CD4-positive, alpha-beta T cell (primary cell): ENCODE results near the gene SH3RF2. TPM values are rescaled to one million over a fixed set of nuclear protein-coding genes. Genes with fewer than 3 reads are reported as not detected.

ENCODE experiments used
- ATAC-seq: fragments of 200-7000 bp; cut with Tn5 transposase; one replicate; pipeline ENCODE4 v1.10.0; 2022; ENCODE audit warnings: mild to moderate bottlenecking; ENCODE audit not compliant: poor library complexity
- CTCF ChIA-PET: fragments of 350-600 bp; sonication (Branson Sonifier 250); formaldehyde crosslinking; loops from one replicate; lab custom pipeline; 2021; ENCODE audit warnings: antibody characterized with exemption, inconsistent platforms; lab: Charles Lee
- POLR2A ChIA-PET: fragments of 350-600 bp; sonication (Branson Sonifier 250); formaldehyde crosslinking; loops from one replicate; lab custom pipeline; 2021; ENCODE audit warnings: antibody characterized with exemption, inconsistent platforms; lab: Charles Lee
- DNase-seq, 14 experiments: peaks; one replicate each; pipeline ENCODE4 v3.0.0-alpha.2; 2013 to 2020; ENCODE audit warnings: mixed read lengths in 2 of 14
- H3K27ac ChIP-seq, 2 donors: one replicate each; pipeline versions ENCODE4 v1.5.1 to v1.7.0; 2013; ENCODE audit warnings: low read length in 2 of 2, low read depth in 1 of 2, mild to moderate bottlenecking in 1 of 2
- H3K27me3 ChIP-seq, 2 experiments: 1 replicate in 1 of 2; 2 replicates in 1 of 2; pipeline versions ENCODE4 v1.6.1 to v1.7.0; 2013; ENCODE audit warnings: low read length in 2 of 2, control low read depth in 1 of 2, mild to moderate bottlenecking in 1 of 2, moderate library complexity in 1 of 2; ENCODE audit not compliant: insufficient read depth in 2 of 2, control insufficient read depth in 1 of 2
- H3K36me3 ChIP-seq: one replicate; pipeline ENCODE4 v1.6.1; 2013; ENCODE audit warnings: low read length, control low read depth; ENCODE audit not compliant: insufficient read depth
- H3K4me1 ChIP-seq: one replicate; pipeline ENCODE4 v1.6.1; 2013; ENCODE audit warnings: low read length, control low read depth; ENCODE audit not compliant: insufficient read depth
- H3K4me3 ChIP-seq: one replicate; pipeline ENCODE4 v1.5.1; 2013; ENCODE audit warnings: mild to moderate bottlenecking, low read length, moderate library complexity
- H3K9me3 ChIP-seq, 2 experiments: 1 replicate in 1 of 2; 2 replicates in 1 of 2; pipeline versions ENCODE4 v1.6.1 to v1.7.0; 2013; ENCODE audit warnings: low read length in 2 of 2, mild to moderate bottlenecking in 2 of 2, control low read depth in 1 of 2, moderate library complexity in 1 of 2; ENCODE audit not compliant: control insufficient read depth in 1 of 2, insufficient read depth in 1 of 2
- H3K27ac Mint-ChIP-seq: one replicate; pipeline ENCODE4 v1.8.0; 2020; ENCODE audit warnings: mixed read lengths
- H3K27me3 Mint-ChIP-seq: one replicate; pipeline ENCODE4 v1.8.0; 2021; ENCODE audit warnings: mixed read lengths
- H3K36me3 Mint-ChIP-seq: one replicate; pipeline ENCODE4 v1.8.0; 2021; ENCODE audit warnings: low read depth, mixed read lengths
- H3K4me1 Mint-ChIP-seq: one replicate; pipeline ENCODE4 v1.8.0; 2021; ENCODE audit warnings: low read depth, mixed read lengths
- H3K4me3 Mint-ChIP-seq: one replicate; pipeline ENCODE4 v1.8.0; 2020; ENCODE audit warnings: mild to moderate bottlenecking, mixed read lengths
- H3K9me3 Mint-ChIP-seq: one replicate; pipeline ENCODE4 v1.8.0; 2020; ENCODE audit warnings: mixed read lengths
- intact Hi-C, 2 experiments: fragments of 100-400 bp; cut with DNase I in 1 of 2; cut with micrococcal nuclease in 1 of 2; formaldehyde crosslinking; loops; one replicate each; pipeline versions ENCODE4 v1.15.1 to v1.9.0; 2023 to 2025; cut with DNase I, micrococcal nuclease
- total RNA-seq, 174 experiments: library from RNA in 2 of 174; stranded (reverse) in 2 of 174; gene quantifications; one replicate each; pipeline ENCODE4 v1.2.3 and lab custom pipeline; 2021 to 2026
- TF ChIP-seq, protein P1 (sequence below): fragments of 200-600 bp; IDR thresholded peaks from one replicate; pipeline ENCODE4 v1.8.0; 2022; ENCODE audit warnings: antibody characterized with exemption, mild to moderate bottlenecking

The SH3RF2 gene
- total RNA-seq, 2 experiments from 2014 or later: 0.11 to 0.42 TPM

DNA sequence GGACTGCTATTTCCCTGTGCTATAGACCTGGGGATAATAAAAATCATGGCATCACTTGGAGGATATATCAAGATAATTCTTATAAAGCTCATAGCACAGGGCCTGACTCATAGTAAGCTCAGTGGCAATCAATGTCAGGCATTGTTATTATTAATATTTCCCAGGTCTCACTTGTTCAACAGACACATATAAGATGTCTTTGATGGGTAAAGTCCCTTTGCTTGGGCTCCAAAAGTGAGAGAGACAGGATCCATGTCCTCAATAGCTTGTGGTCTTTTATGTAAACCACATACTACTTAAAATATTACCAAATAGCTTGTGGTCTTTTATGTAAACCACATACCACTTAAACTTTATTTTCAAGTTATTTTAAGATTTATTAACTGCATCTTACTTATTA lies 11.2 kb downstream of the SH3RF2 start:
- H3K36me3 ChIP-seq: no peaks in the 10 kb centered on the region
- Mint-ChIP-seq H3K4me1 (no peaks in the 10 kb centered on the region), H3K9me3 (no peaks in the 10 kb centered on the region), H3K27ac (no peak overlapping the region), H3K4me3 (no peak overlapping the region), H3K27me3 (peaks cover 3% of the 10 kb centered on the region), H3K36me3 (no peaks in the 10 kb centered on the region)
- TF ChIP-seq, protein P1, sequence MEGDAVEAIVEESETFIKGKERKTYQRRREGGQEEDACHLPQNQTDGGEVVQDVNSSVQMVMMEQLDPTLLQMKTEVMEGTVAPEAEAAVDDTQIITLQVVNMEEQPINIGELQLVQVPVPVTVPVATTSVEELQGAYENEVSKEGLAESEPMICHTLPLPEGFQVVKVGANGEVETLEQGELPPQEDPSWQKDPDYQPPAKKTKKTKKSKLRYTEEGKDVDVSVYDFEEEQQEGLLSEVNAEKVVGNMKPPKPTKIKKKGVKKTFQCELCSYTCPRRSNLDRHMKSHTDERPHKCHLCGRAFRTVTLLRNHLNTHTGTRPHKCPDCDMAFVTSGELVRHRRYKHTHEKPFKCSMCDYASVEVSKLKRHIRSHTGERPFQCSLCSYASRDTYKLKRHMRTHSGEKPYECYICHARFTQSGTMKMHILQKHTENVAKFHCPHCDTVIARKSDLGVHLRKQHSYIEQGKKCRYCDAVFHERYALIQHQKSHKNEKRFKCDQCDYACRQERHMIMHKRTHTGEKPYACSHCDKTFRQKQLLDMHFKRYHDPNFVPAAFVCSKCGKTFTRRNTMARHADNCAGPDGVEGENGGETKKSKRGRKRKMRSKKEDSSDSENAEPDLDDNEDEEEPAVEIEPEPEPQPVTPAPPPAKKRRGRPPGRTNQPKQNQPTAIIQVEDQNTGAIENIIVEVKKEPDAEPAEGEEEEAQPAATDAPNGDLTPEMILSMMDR: no peak
- H3K9me3 ChIP-seq: no peaks in the 10 kb centered on the region
- ChIA-PET POLR2A (no interaction called here), CTCF (no interaction called here)
- H3K4me1 ChIP-seq: no peaks in the 10 kb centered on the region
- H3K27me3 ChIP-seq: no peaks in the 10 kb centered on the region
- intact Hi-C loops: no loop called here
- no peak overlapping the region for H3K27ac ChIP-seq
- ATAC-seq: no peak
- DNase-seq: no peak
- H3K4me3 ChIP-seq: no peak overlapping the region

DNA sequence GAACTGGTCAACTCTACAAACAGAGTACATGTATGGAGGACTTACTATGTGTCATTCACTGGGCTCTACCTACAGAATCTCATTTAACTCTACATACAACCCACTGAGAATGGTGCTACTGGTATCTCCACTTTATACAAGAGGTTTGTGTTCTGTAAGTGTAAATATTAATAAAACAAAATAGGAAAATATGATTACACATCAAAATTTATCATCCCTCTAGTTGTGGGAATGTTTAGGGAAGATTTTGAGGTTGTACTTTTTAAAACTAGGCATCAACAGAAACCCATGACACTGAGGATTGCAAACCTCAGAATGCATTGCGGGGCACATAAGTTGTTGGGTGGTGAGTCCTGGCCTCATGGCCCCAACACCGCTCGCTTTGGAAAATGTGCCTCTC lies 11.7 kb downstream of the SH3RF2 start:
- H3K27ac ChIP-seq: no peak overlapping the region
- no peak for ATAC-seq
- H3K4me1 ChIP-seq: no peaks in the 10 kb centered on the region
- intact Hi-C loops: no loop called here
- H3K36me3 Mint-ChIP-seq: no peaks in the 10 kb centered on the region
- H3K27ac Mint-ChIP-seq: no peak overlapping the region
- TF ChIP-seq, protein P1: no peak
- H3K36me3 ChIP-seq: no peaks in the 10 kb centered on the region
- H3K9me3 Mint-ChIP-seq: no peaks in the 10 kb centered on the region
- H3K4me1 Mint-ChIP-seq: no peaks in the 10 kb centered on the region
- H3K4me3 ChIP-seq: no peak overlapping the region
- DNase-seq: no peak
- H3K27me3 Mint-ChIP-seq: peaks cover 5% of the 10 kb centered on the region
- H3K27me3 ChIP-seq: no peaks in the 10 kb centered on the region
- no peak overlapping the region for H3K4me3 Mint-ChIP-seq
- POLR2A ChIA-PET: no interaction called here
- H3K9me3 ChIP-seq: no peaks in the 10 kb centered on the region
- CTCF ChIA-PET: no interaction called here

- H3K4me1 ChIP-seq: no peaks in the 10 kb centered on the region
- H3K9me3 Mint-ChIP-seq: no peaks in the 10 kb centered on the region
- no peak overlapping the region for H3K27ac Mint-ChIP-seq
- H3K36me3 Mint-ChIP-seq: no peaks in the 10 kb centered on the region
- no peaks in the 10 kb centered on the region for H3K27me3 ChIP-seq
- DNase-seq: no peak
- no peak for ATAC-seq
- no peaks in the 10 kb centered on the region for H3K36me3 ChIP-seq
- peaks cover 13% of the 10 kb centered on the region for H3K27me3 Mint-ChIP-seq
- intact Hi-C loops: no loop called here
- no peaks in the 10 kb centered on the region for H3K9me3 ChIP-seq
- TF ChIP-seq, protein P1: no peak
- no peak overlapping the region for H3K27ac ChIP-seq
- no peaks in the 10 kb centered on the region for H3K4me1 Mint-ChIP-seq
- no peak overlapping the region for H3K4me3 ChIP-seq
- no peak overlapping the region for H3K4me3 Mint-ChIP-seq
- CTCF ChIA-PET: no interaction called here
- POLR2A ChIA-PET: no interaction called here
Observed at GRCh38 chr5:145948921-145949320, 12.5 kb downstream of the SH3RF2 start.
